ENCODE data around the gene ZNF20. TPM values are rescaled to one million over a fixed set of nuclear protein-coding genes. Genes with fewer than 3 reads are reported as not detected.
"Not testable (repeated sequence)": the region's sequence is repeated elsewhere in the genome, so short reads cannot be mapped to it uniquely, and the experiment has no call there.

ZNF20 gene
- total RNA-seq, 6 experiments from 2014 or later, result 3.3 to 6.3 (median 4.3) TPM

GRCh38 chr19:12092956-12093355, 47.2 kb downstream of the ZNF20 start:
- Mint-ChIP-seq H3K27ac (peak overlapping the region; percentile 82; the same call in 1 of the 2 replicates), H3K9me3 (peaks cover 20% of the 10 kb centered on the region), H3K36me3 (ENCODE audit: low read depth) (peaks cover 13% of the 10 kb centered on the region), H3K4me3 (peak overlapping the region; percentile 88), H3K27me3 (ENCODE audit: insufficient read depth) (no peaks in the 10 kb centered on the region; the same call in 1 of the 2 replicates), H3K4me1 (ENCODE audit: low read depth) (peaks cover 5% of the 10 kb centered on the region; the same call in 1 of the 2 replicates)
- DNase-seq, result no peak
- no peak for TF ChIP-seq CTCF (IDR thresholded peaks at IDR 0.05)

DNA sequence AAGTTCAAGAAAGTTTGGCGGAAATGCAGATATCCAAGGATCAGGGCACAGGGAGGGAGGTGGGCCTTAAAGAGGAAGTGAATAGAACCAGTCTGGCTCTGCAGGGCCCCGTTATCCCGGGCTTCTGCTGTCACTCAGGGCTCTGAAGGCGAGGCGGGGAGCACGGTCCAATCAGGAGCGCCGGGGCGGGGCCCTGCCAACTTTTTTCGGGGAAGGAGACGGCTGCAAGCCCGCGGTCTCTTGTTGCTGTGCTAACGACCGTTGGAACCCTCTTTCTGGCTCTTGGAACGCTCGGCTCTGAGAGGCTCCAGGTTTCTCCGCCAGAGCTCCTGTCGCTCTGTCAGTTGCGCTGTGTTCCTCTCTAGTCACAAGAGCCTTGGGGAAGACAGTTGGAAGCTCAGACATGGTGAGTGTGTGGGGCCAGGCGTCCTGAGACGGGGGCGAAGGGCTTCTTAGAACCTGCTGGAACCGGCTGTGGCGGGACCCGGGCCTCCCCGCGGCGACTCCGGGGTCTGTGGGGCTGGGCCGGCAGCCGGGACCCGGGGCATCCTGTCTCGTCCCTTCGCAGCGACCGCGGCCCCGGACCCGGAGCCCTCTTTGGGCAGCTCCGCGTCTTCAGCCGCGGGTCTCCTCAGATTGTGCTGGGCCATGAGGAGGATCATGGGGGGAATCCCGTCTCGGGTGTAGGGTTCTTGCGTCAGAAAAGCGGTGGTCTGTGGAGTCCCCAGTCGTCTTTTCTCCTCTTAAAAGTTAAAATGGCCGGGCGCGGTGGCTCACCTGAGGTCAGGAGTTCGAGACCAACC, 47.9 kb downstream of the ZNF20 start:
- peaks cover 5% of the 10 kb centered on the region; the same call in 1 of the 2 replicates for H3K4me1 Mint-ChIP-seq (ENCODE audit: low read depth)
- no peak for TF ChIP-seq CTCF (IDR thresholded peaks at IDR 0.05)
- DNase-seq, result peak; percentile 84
- H3K36me3 Mint-ChIP-seq (ENCODE audit: low read depth), result peaks cover 10% of the 10 kb centered on the region; the same call in 1 of the 2 replicates
- peaks cover 23% of the 10 kb centered on the region for H3K9me3 Mint-ChIP-seq
- peak overlapping the region; percentile 82; the same call in 1 of the 2 replicates for H3K27ac Mint-ChIP-seq
- no peaks in the 10 kb centered on the region; the same call in 1 of the 2 replicates for H3K27me3 Mint-ChIP-seq (ENCODE audit: insufficient read depth)
- peak overlapping the region; percentile 88 for H3K4me3 Mint-ChIP-seq

DNA sequence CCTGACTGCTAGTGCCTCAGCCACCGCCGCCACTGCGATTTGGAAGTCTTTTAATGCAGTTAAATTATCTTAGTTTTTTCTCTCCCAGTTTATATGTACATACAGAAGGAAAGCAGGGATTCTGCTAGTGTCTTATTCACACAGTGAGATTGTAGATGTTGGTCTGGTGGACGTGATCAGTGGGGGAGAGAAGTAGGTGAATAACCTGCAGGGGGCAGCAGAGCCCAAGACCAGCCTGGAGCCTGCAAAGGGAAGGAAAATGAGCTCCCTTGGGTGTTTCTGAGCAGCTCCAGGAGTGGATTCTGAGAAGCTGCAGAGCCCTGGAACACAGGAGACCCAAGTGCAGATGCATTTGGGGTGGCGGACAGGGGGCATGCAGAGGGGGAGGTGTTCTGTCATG, 49.3 kb downstream of the ZNF20 start:
- peaks cover 5% of the 10 kb centered on the region; the same call in 1 of the 2 replicates for H3K4me1 Mint-ChIP-seq (ENCODE audit: low read depth)

GRCh38 chr19:12085074-12085818, 54.9 kb downstream of the ZNF20 start:
- peaks cover 53% of the 10 kb centered on the region for H3K9me3 Mint-ChIP-seq
- no peak for TF ChIP-seq CTCF (IDR thresholded peaks at IDR 0.05)
- peaks cover 5% of the 10 kb centered on the region for H3K27me3 Mint-ChIP-seq (ENCODE audit: insufficient read depth)
- no peaks in the 10 kb centered on the region; the same call in 1 of the 2 replicates for H3K36me3 Mint-ChIP-seq (ENCODE audit: low read depth)
- no peaks in the 10 kb centered on the region for H3K4me1 Mint-ChIP-seq (ENCODE audit: low read depth)
- no peak overlapping the region for H3K4me3 Mint-ChIP-seq
- DNase-seq, result no peak
- H3K27ac Mint-ChIP-seq, result no peak overlapping the region

More for the DNA sequence above, 49.3 kb downstream of the ZNF20 start:
- TF ChIP-seq CTCF (IDR thresholded peaks at IDR 0.05), result peak; percentile 82
- Mint-ChIP-seq H3K27me3 (ENCODE audit: insufficient read depth) (no peaks in the 10 kb centered on the region; the same call in 1 of the 2 replicates), H3K27ac (no peak overlapping the region), H3K36me3 (ENCODE audit: low read depth) (peaks cover 5% of the 10 kb centered on the region; the same call in 1 of the 2 replicates), H3K4me3 (no peak overlapping the region; the same call in 1 of the 2 replicates), H3K9me3 (peaks cover 19% of the 10 kb centered on the region)
- DNase-seq, result peak; percentile 35

DNA sequence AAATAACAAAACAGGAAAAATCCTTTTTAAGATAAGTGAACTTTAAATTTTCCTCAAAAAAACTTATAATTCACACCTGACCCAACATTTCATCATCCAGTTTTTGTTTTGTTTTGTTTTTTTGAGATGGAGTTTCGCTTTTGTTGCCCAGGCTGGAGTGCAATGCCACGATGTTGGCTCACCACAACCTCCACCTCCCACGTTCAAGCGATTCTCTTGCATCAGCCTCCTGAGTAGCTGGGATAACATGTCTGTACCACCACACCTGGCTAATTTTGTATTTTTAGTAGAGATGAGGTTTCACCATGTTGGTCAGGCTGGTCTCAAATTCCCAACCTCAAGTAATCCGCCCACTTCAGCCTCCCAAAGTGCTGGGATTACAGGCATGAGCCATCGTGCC, 56.8 kb downstream of the ZNF20 start:
- H3K4me1 Mint-ChIP-seq (ENCODE audit: low read depth); H3K4me3 Mint-ChIP-seq; DNase-seq; H3K36me3 Mint-ChIP-seq (ENCODE audit: low read depth); H3K27ac Mint-ChIP-seq; H3K27me3 Mint-ChIP-seq (ENCODE audit: insufficient read depth): not testable (repeated sequence)
- peaks cover 72% of the 10 kb centered on the region for H3K9me3 Mint-ChIP-seq

Other genes starting within 250 kb of the ZNF20 start
- gene ZNF700, start 215.2 kb downstream of the ZNF20 start, total RNA-seq (2021; fragmentation: NEBNext Ultra II Directional; extraction: Animal tissue kit (Norgen Biotek cat#: 25700)), result 1 to 10 TPM; 4.6 to 6.0 (median 5.2) TPM
- 1 to 10 TPM in 4 of 6 experiments, under 1 TPM in 2; 0.85 to 1.7 (median 1.1) TPM for gene ZNF763, start 175.3 kb downstream of the ZNF20 start, total RNA-seq (2021; fragmentation: NEBNext Ultra II Directional; extraction: Animal tissue kit (Norgen Biotek cat#: 25700))
- 1 to 10 TPM; 3.2 to 4.1 (median 3.8) TPM for gene ZNF433, start 104.7 kb downstream of the ZNF20 start, total RNA-seq (2021; fragmentation: NEBNext Ultra II Directional; extraction: Animal tissue kit (Norgen Biotek cat#: 25700))
- gene ZNF878, start 87.4 kb downstream of the ZNF20 start, total RNA-seq (2021; fragmentation: NEBNext Ultra II Directional; extraction: Animal tissue kit (Norgen Biotek cat#: 25700)), result under 1 TPM in 3 of 6 experiments, not detected in 3; 0.11 to 0.17 (median 0.17) TPM
- gene ZNF844, start 75.6 kb downstream of the ZNF20 start, total RNA-seq (2021; fragmentation: NEBNext Ultra II Directional; extraction: Animal tissue kit (Norgen Biotek cat#: 25700)), result 1 to 10 TPM; 1.1 to 4.1 (median 1.3) TPM
- gene ZNF625, start 16.4 kb upstream of the ZNF20 start, total RNA-seq (2021; fragmentation: NEBNext Ultra II Directional; extraction: Animal tissue kit (Norgen Biotek cat#: 25700)), result 1 to 10 TPM; 3.4 to 7.7 (median 4.6) TPM
- 1 to 10 TPM; 2.3 to 6.9 (median 3.0) TPM for gene ZNF136, start 22.7 kb upstream of the ZNF20 start, total RNA-seq (2021; fragmentation: NEBNext Ultra II Directional; extraction: Animal tissue kit (Norgen Biotek cat#: 25700))
- gene ZNF44, start 154.5 kb upstream of the ZNF20 start, total RNA-seq (2021; fragmentation: NEBNext Ultra II Directional; extraction: Animal tissue kit (Norgen Biotek cat#: 25700)), result 1 to 10 TPM; 6.6 to 7.6 (median 7.3) TPM
- gene ZNF563, start 193.3 kb upstream of the ZNF20 start, total RNA-seq (2021; fragmentation: NEBNext Ultra II Directional; extraction: Animal tissue kit (Norgen Biotek cat#: 25700)), result 1 to 10 TPM; 1.5 to 2.1 (median 1.8) TPM
- 1 to 10 TPM; 2.1 to 3.1 (median 2.7) TPM for gene ZNF442, start 225.3 kb upstream of the ZNF20 start, total RNA-seq (2021; fragmentation: NEBNext Ultra II Directional; extraction: Animal tissue kit (Norgen Biotek cat#: 25700))